SK-N-SH treated with all-trans-retinoic acid at 6 μM for 48 hours (cell line): ENCODE results near the gene OR51V1.

Source experiments
- ATAC-seq: fragments of 200-7000 bp; cut with Tn5 transposase; 3 replicates; pipeline ENCODE4 v1.9.1; 2020; ENCODE audit warnings: mild to moderate bottlenecking, moderate library complexity
- BACH2 ChIP-seq: fragments of 250-450 bp; sonication (Bioruptor Pico); IDR thresholded peaks from 2 replicates; pipeline ENCODE4 v1.9.0; 2021; ENCODE audit warnings: mild to moderate bottlenecking, borderline replicate concordance
- CSDC2 ChIP-seq: fragments of 250-450 bp; sonication (Bioruptor Pico); IDR thresholded peaks from 2 replicates; pipeline ENCODE4 v1.5.0; 2020; ENCODE audit warnings: mild to moderate bottlenecking, moderate library complexity
- ESRRG ChIP-seq: fragments of 250-450 bp; sonication (Bioruptor Pico); IDR thresholded peaks from 2 replicates; pipeline ENCODE4 v1.6.1; 2021; ENCODE audit warnings: mild to moderate bottlenecking
- GLIS3 ChIP-seq: fragments of 250-450 bp; sonication (Bioruptor Pico); IDR thresholded peaks from 2 replicates; pipeline ENCODE4 v1.5.0; 2020; ENCODE audit warnings: mild to moderate bottlenecking, moderate library complexity
- ISL1 ChIP-seq: fragments of 250-450 bp; sonication (Bioruptor Pico); IDR thresholded peaks from 2 replicates; pipeline ENCODE4 v2.1.2; 2022; ENCODE audit warnings: mild to moderate bottlenecking, moderate library complexity
- PATZ1 ChIP-seq: fragments of 250-450 bp; sonication (Bioruptor Pico); IDR thresholded peaks from 2 replicates; pipeline ENCODE4 v1.8.0; 2020; ENCODE audit warnings: mild to moderate bottlenecking, moderate library complexity, borderline replicate concordance
- PPARA ChIP-seq: fragments of 250-450 bp; sonication (Bioruptor Pico); IDR thresholded peaks from 2 replicates; pipeline ENCODE4 v1.5.0; 2020; ENCODE audit warnings: mild to moderate bottlenecking, borderline replicate concordance
- RARB ChIP-seq: fragments of 250-450 bp; sonication (Bioruptor Pico); IDR thresholded peaks from 2 replicates; pipeline ENCODE4 v1.8.0; 2021; ENCODE audit warnings: mild to moderate bottlenecking, moderate library complexity
- TSHZ2 ChIP-seq: fragments of 250-450 bp; sonication (Bioruptor Pico); IDR thresholded peaks from 2 replicates; pipeline ENCODE4 v1.5.0; 2020; ENCODE audit warnings: mild to moderate bottlenecking, moderate library complexity
- ZC3H10 ChIP-seq: fragments of 250-450 bp; sonication (Bioruptor Pico); IDR thresholded peaks from 2 replicates; pipeline ENCODE4 v1.5.1; 2021; ENCODE audit warnings: mild to moderate bottlenecking, moderate library complexity
- ZFP3 ChIP-seq: fragments of 250-450 bp; sonication (Bioruptor Pico); IDR thresholded peaks from 2 replicates; pipeline ENCODE4 v1.5.0; 2020; ENCODE audit warnings: mild to moderate bottlenecking, moderate library complexity
- ZFP30 ChIP-seq: fragments of 450-650 bp; formaldehyde crosslinking; IDR thresholded peaks from 2 replicates; pipeline ENCODE4 v1.5.0; 2022; ENCODE audit warnings: mild to moderate bottlenecking, moderate library complexity
- ZNF565 ChIP-seq: fragments of 450-650 bp; formaldehyde crosslinking; conservative IDR thresholded peaks from 2 replicates; pipeline ENCODE4 v1.5.0; 2020; ENCODE audit warnings: low read depth, mild to moderate bottlenecking, moderate library complexity
- ZNF70 ChIP-seq: fragments of 450-650 bp; formaldehyde crosslinking; IDR thresholded peaks from 2 replicates; pipeline ENCODE4 v1.5.0; 2020; ENCODE audit warnings: mild to moderate bottlenecking, moderate library complexity
- ZNF8 ChIP-seq: fragments of 450-650 bp; formaldehyde crosslinking; IDR thresholded peaks from 2 replicates; pipeline ENCODE4 v1.5.0; 2020; ENCODE audit warnings: mild to moderate bottlenecking, moderate library complexity
- TF ChIP-seq, protein P1 (sequence below): fragments of 250-450 bp; sonication (Bioruptor Pico); IDR thresholded peaks from 2 replicates; pipeline ENCODE4 v1.5.1; 2020; ENCODE audit warnings: low read depth, mild to moderate bottlenecking, moderate library complexity
- TF ChIP-seq, protein P2 (sequence below): fragments of 250-450 bp; sonication (Bioruptor Pico); IDR thresholded peaks from 2 replicates; pipeline ENCODE4 v1.8.0; 2021; ENCODE audit warnings: low read depth, mild to moderate bottlenecking, moderate library complexity, borderline replicate concordance
- TF ChIP-seq, protein P3 (sequence below): fragments of 250-450 bp; sonication (Bioruptor Pico); IDR thresholded peaks from 2 replicates; pipeline ENCODE4 v1.5.1; 2021; ENCODE audit warnings: mild to moderate bottlenecking, moderate library complexity

The OR51V1 gene

DNA sequence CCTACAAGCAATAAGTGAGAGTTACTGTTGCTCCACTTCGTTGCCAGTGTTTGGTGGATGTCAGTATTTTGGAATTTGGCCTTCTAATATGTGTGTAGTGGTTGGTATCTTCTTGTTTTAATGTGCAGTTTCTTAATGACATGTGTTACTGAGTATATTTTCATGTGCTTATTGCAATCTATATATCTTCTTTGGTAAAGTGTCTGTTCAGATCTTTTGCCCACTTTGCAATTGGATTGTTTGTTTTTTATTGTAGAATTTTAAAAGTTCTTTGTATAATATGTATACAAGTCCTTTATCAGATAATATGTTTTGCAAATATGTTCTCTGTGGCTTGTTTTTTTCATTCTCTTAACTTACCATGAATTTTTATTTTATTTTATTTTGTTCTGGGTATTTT lies 7.7 kb downstream of the OR51V1 start:
- TF ChIP-seq ZC3H10 (CRISPR knock-in tag) (no peak), RARB (no peak), PPARA (CRISPR knock-in tag) (no peak), ZFP30 (CRISPR knock-in tag) (no peak), ESRRG (no peak), BACH2 (CRISPR knock-in tag) (no peak), ISL1 (CRISPR knock-in tag) (no peak), TSHZ2 (CRISPR knock-in tag) (no peak), ZNF565 (CRISPR knock-in tag) (no peak), ZNF8 (CRISPR knock-in tag) (no peak), ZFP3 (CRISPR knock-in tag) (no peak)
- TF ChIP-seq, protein P1, sequence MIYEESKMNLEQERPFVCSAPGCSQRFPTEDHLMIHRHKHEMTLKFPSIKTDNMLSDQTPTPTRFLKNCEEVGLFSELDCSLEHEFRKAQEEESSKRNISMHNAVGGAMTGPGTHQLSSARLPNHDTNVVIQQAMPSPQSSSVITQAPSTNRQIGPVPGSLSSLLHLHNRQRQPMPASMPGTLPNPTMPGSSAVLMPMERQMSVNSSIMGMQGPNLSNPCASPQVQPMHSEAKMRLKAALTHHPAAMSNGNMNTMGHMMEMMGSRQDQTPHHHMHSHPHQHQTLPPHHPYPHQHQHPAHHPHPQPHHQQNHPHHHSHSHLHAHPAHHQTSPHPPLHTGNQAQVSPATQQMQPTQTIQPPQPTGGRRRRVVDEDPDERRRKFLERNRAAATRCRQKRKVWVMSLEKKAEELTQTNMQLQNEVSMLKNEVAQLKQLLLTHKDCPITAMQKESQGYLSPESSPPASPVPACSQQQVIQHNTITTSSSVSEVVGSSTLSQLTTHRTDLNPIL (CRISPR knock-in tag) = no peak
- TF ChIP-seq, protein P2, sequence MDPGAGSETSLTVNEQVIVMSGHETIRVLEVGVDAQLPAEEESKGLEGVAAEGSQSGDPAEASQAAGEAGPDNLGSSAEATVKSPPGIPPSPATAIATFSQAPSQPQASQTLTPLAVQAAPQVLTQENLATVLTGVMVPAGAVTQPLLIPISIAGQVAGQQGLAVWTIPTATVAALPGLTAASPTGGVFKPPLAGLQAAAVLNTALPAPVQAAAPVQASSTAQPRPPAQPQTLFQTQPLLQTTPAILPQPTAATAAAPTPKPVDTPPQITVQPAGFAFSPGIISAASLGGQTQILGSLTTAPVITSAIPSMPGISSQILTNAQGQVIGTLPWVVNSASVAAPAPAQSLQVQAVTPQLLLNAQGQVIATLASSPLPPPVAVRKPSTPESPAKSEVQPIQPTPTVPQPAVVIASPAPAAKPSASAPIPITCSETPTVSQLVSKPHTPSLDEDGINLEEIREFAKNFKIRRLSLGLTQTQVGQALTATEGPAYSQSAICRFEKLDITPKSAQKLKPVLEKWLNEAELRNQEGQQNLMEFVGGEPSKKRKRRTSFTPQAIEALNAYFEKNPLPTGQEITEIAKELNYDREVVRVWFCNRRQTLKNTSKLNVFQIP (CRISPR knock-in tag) = no peak

DNA sequence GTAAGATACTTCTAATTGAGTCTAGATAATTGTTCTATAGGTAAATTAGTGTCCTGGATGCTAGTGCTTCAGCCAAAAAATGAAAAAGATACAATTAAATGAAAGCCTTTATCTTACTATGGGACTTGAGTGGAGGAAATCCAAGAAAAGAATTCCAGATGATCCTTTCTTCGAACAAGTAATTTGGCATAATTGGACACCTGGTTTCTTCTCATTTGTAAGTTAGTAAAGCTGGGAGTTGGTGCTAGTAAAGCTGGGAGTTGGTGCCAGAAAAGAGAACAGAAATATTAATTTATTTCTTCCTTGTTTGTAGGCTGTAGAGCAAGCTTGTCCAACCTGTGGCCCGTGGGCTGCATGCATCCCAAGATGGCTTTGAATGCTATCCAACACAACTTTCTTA lies 12.3 kb downstream of the OR51V1 start:
- ATAC-seq = no peak
- TF ChIP-seq, protein P3, sequence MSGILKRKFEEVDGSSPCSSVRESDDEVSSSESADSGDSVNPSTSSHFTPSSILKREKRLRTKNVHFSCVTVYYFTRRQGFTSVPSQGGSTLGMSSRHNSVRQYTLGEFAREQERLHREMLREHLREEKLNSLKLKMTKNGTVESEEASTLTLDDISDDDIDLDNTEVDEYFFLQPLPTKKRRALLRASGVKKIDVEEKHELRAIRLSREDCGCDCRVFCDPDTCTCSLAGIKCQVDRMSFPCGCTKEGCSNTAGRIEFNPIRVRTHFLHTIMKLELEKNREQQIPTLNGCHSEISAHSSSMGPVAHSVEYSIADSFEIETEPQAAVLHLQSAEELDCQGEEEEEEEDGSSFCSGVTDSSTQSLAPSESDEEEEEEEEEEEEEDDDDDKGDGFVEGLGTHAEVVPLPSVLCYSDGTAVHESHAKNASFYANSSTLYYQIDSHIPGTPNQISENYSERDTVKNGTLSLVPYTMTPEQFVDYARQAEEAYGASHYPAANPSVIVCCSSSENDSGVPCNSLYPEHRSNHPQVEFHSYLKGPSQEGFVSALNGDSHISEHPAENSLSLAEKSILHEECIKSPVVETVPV (CRISPR knock-in tag) = no peak
- no peak for TF ChIP-seq ZNF70 (CRISPR knock-in tag)
- no peak for TF ChIP-seq BACH2 (CRISPR knock-in tag)
- TF ChIP-seq GLIS3 (CRISPR knock-in tag) = no peak
- no peak for TF ChIP-seq RARB
- TF ChIP-seq PATZ1 (CRISPR knock-in tag) = no peak
- TF ChIP-seq, protein P2 (CRISPR knock-in tag) = no peak
- no peak for TF ChIP-seq CSDC2 (CRISPR knock-in tag)
- TF ChIP-seq ESRRG = no peak
- TF ChIP-seq, protein P1 (CRISPR knock-in tag) = no peak
- TF ChIP-seq ZC3H10 (CRISPR knock-in tag) = no peak
- no peak for TF ChIP-seq ZFP30 (CRISPR knock-in tag)

More for the DNA sequence above, 7.7 kb downstream of the OR51V1 start:
- no peak for ATAC-seq
